Nephron progenitor cell (in vitro differentiated cells): ENCODE results near the gene WWOX.

Experiments used
- DNase-seq: peaks from one replicate; pipeline ENCODE4 v3.0.0; 2021
- H3K27ac Mint-ChIP-seq: 2 replicates; pipeline ENCODE4 v1.8.0; 2021; ENCODE audit warnings: mild to moderate bottlenecking, moderate library complexity, mixed read lengths
- H3K27me3 Mint-ChIP-seq: 2 replicates; pipeline ENCODE4 v1.8.0; 2021; ENCODE audit warnings: mild to moderate bottlenecking, low read depth, mixed read lengths; ENCODE audit not compliant: poor library complexity
- H3K36me3 Mint-ChIP-seq: 2 replicates; pipeline ENCODE4 v1.8.0; 2021; ENCODE audit warnings: low read depth, mixed read lengths
- H3K4me1 Mint-ChIP-seq: 2 replicates; pipeline ENCODE4 v1.8.0; 2021; ENCODE audit warnings: mixed read lengths
- H3K4me3 Mint-ChIP-seq: 2 replicates; pipeline ENCODE4 v1.8.0; 2021; ENCODE audit warnings: mild to moderate bottlenecking, moderate library complexity, mixed read lengths
- H3K9me3 Mint-ChIP-seq: 2 replicates; pipeline ENCODE4 v1.8.0; 2021; ENCODE audit warnings: mild to moderate bottlenecking, moderate library complexity, mixed read lengths
- CTCF ChIP-seq: fragments of 200-600 bp; sonication (generic); IDR thresholded peaks from 2 replicates; pipeline ENCODE4 v1.5.0; 2021; ENCODE audit warnings: antibody characterized with exemption

The WWOX gene

DNA sequence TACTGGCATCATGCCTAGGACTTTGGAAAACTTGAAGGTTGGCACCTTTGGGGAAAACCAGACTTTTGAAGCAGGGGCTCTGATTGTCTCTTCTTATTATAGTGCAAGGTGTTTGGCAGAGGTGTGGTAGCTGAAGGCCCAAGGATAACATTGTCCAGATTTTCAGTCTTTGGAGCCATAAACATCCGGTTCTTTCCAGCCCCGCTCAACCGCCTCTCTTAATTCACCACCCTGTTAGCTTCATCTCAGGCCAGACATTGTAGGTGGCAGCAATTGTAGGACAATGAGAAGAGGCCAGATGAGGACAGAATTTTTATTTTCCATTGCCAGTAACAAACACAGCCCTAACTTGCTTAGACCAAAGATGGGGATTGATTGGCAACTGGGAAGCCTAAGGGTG lies 851.3 kb downstream of the WWOX start:
- Mint-ChIP-seq H3K9me3 (no peaks in the 10 kb centered on the region), H3K4me1 (peaks cover 40% of the 10 kb centered on the region), H3K27ac (no peak overlapping the region), H3K36me3 (no peaks in the 10 kb centered on the region), H3K4me3 (no peak overlapping the region), H3K27me3 (peaks cover 18% of the 10 kb centered on the region)
- DNase-seq, result no peak
- no peak for TF ChIP-seq CTCF

DNA sequence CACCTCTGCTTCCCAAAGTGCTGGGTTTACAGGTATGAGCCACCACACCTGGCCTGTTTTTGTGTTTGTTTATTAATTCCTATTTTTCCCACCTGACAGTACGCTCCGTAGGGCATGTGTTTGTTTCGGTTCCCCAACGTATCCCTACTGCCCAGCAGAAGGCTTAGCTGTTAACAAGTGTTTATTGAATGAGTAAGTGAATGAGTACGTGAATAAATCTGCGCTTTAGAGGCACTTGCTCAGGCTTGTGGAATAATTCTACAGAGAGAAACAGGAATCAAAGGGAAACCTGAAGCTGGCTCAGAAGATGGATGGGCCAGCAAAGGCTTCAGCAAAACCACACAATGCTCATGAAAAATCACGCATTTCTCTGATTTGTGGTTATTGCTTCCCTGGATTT lies 853.2 kb downstream of the WWOX start:
- H3K27me3 Mint-ChIP-seq, result peaks cover 13% of the 10 kb centered on the region
- no peaks in the 10 kb centered on the region for H3K9me3 Mint-ChIP-seq
- no peaks in the 10 kb centered on the region for H3K36me3 Mint-ChIP-seq
- no peak overlapping the region for H3K4me3 Mint-ChIP-seq
- no peak for DNase-seq
- peaks cover 40% of the 10 kb centered on the region for H3K4me1 Mint-ChIP-seq
- H3K27ac Mint-ChIP-seq, result no peak overlapping the region
- TF ChIP-seq CTCF, result no peak

DNA sequence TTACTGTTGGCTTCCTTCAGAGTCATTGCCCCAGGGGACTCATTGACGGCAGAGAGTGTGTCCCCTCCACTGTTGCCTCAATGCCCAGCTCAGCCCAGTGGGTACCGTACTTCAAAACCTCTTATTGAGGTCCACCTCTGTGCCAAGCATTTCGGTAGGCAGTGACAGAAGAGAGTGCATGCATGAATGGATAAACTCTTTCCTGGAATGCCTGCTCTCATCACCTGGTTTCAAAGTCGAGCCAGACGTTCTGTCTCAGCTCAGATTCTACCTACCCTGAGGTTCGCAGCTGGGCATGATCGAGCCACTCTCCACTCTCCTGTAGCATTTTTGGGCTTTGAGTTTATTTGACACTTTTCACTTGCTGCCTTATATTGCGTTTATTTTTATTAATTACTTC lies 854.1 kb downstream of the WWOX start:
- Mint-ChIP-seq H3K36me3 (no peaks in the 10 kb centered on the region), H3K4me1 (peaks cover 44% of the 10 kb centered on the region), H3K9me3 (no peaks in the 10 kb centered on the region), H3K27me3 (peaks cover 6% of the 10 kb centered on the region), H3K27ac (no peak overlapping the region), H3K4me3 (no peak overlapping the region)
- TF ChIP-seq CTCF, result no peak
- no peak for DNase-seq

DNA sequence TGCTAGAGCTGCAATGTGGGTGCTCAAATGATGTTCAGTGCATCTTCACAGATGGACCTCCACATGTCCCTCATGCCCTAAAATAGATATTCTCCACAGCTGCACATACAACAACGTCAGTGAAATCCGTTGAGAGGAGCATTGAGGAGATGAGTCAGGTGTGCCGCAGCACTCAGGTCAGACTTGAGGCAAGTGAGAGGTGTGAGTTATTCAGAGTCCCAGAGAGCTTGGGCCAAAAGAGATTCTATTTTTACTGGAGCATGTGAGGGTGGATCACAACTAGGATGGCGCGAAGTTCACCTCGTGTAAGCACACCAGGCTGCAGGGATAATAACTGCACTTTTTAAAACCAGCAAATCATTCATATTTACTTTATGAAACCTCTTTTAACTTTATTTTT lies 855.8 kb downstream of the WWOX start:
- no peak for DNase-seq
- H3K4me1 Mint-ChIP-seq, result peaks cover 44% of the 10 kb centered on the region
- no peaks in the 10 kb centered on the region for H3K27me3 Mint-ChIP-seq
- H3K4me3 Mint-ChIP-seq, result no peak overlapping the region
- no peaks in the 10 kb centered on the region for H3K36me3 Mint-ChIP-seq
- no peaks in the 10 kb centered on the region for H3K9me3 Mint-ChIP-seq
- H3K27ac Mint-ChIP-seq, result no peak overlapping the region
- no peak for TF ChIP-seq CTCF

GRCh38 chr16:78956859-78957258 lies 857.4 kb downstream of the WWOX start:
- H3K27me3 Mint-ChIP-seq, result no peaks in the 10 kb centered on the region
- no peaks in the 10 kb centered on the region for H3K9me3 Mint-ChIP-seq
- H3K4me3 Mint-ChIP-seq, result no peak overlapping the region
- H3K36me3 Mint-ChIP-seq, result no peaks in the 10 kb centered on the region
- peaks cover 44% of the 10 kb centered on the region for H3K4me1 Mint-ChIP-seq
- H3K27ac Mint-ChIP-seq, result peak overlapping the region; percentile 60
- DNase-seq, result no peak
- no peak for TF ChIP-seq CTCF

GRCh38 chr16:78957317-78958100 lies 858.1 kb downstream of the WWOX start:
- H3K36me3 Mint-ChIP-seq, result no peaks in the 10 kb centered on the region
- no peak for TF ChIP-seq CTCF
- H3K4me1 Mint-ChIP-seq, result peaks cover 44% of the 10 kb centered on the region
- no peak for DNase-seq
- no peak overlapping the region for H3K4me3 Mint-ChIP-seq
- H3K9me3 Mint-ChIP-seq, result no peaks in the 10 kb centered on the region
- H3K27ac Mint-ChIP-seq, result no peak overlapping the region
- no peaks in the 10 kb centered on the region for H3K27me3 Mint-ChIP-seq
